H1 (cell line): ENCODE results near the gene SLC25A17. TPM values are rescaled to one million over a fixed set of nuclear protein-coding genes. Genes with fewer than 3 reads are reported as not detected.

Experiments used
- E2F6 ChIP-seq: IDR thresholded peaks from 2 replicates; pipeline ENCODE4 v1.6.1; 2012; ENCODE audit warnings: inconsistent platforms
- POLR2A ChIP-seq, 2 experiments: IDR thresholded peaks; 1 replicate in 1 of 2; 2 replicates in 1 of 2; pipeline ENCODE4 v1.6.1; 2011; ENCODE audit warnings: low read depth in 2 of 2, low read length in 2 of 2, mild to moderate bottlenecking in 2 of 2; ENCODE audit errors: control extremely low read depth in 1 of 2
- POU5F1 ChIP-seq: IDR thresholded peaks from 2 replicates; pipeline ENCODE4 v1.6.1; 2011; ENCODE audit warnings: low read depth, mild to moderate bottlenecking, low read length, moderate library complexity
- SIRT6 ChIP-seq: IDR thresholded peaks from one replicate; pipeline ENCODE4 v1.7.1; 2012; ENCODE audit warnings: low read length, inconsistent platforms
- SIX5 ChIP-seq: IDR thresholded peaks from 2 replicates; pipeline ENCODE4 v1.6.1; 2011; ENCODE audit warnings: mild to moderate bottlenecking, low read depth, low read length
- TBP ChIP-seq: IDR thresholded peaks from 2 replicates; pipeline ENCODE4 v1.6.1; 2011; ENCODE audit warnings: low read depth, low read length, improper control_type of control experiment
- TEAD4 ChIP-seq: IDR thresholded peaks from 2 replicates; pipeline ENCODE4 v1.6.1; 2012; ENCODE audit warnings: low read depth, low read length, inconsistent platforms, mixed read lengths
- ZNF274 ChIP-seq: IDR thresholded peaks from 2 replicates; pipeline ENCODE4 v1.7.0; 2012; ENCODE audit warnings: low read length, borderline replicate concordance; ENCODE audit errors: extremely low read depth
- polyA plus RNA-seq, 7 experiments: library from polyadenylated mRNA; depleted of rRNA in 3 of 7; stranded (reverse) in 5 of 7; unstranded in 2 of 7; fragments of >200 nt in 5 of 7; fragments of 200-250 nt in 2 of 7; gene quantifications; 1 replicate in 5 of 7; 2 replicates in 1 of 7; 4 replicates in 1 of 7; pipeline versions ENCODE4 v1.2.1 to v1.2.3, GENCODE V29; 2011 to 2013; ENCODE audit warnings: missing spikeins in 2 of 7, mixed read lengths in 2 of 7
- total RNA-seq: library from RNA; stranded (reverse); fragmentation: NEBNext Ultra II Directional; extraction: Animal tissue kit (Norgen Biotek cat#: 25700); gene quantifications from 2 replicates; pipeline ENCODE4 v1.2.1, GENCODE V29; 2021

SLC25A17 gene
- total and polyA plus RNA-seq, 2 of the 8 experiments (the other 6 are each of a cell fraction or from before 2014, with no cell fraction given) = 17.9 to 40.4 TPM

GRCh38 chr22:40764763-40765441, 54.2 kb downstream of the SLC25A17 start (continued):
- no peak for TF ChIP-seq E2F6
- TF ChIP-seq POU5F1 = no peak
- no peak for TF ChIP-seq SIRT6
- no peak for TF ChIP-seq POLR2A (IDR thresholded peaks at IDR 0.05; ENCODE audit: control extremely low read depth in 1 of 2, low read depth in 2 of 2, low read length in 2 of 2)
- TF ChIP-seq TEAD4 = no peak
- TF ChIP-seq ZNF274 = no peak
- TF ChIP-seq TBP = no peak
- no peak for TF ChIP-seq SIX5
